ENCODE data around the gene TCEA3. TPM values are rescaled to one million over a fixed set of nuclear protein-coding genes. Genes with fewer than 3 reads are reported as not detected.

Gene TCEA3
- total RNA-seq, 2 donors from 2014 or later = 128 to 133 TPM

GRCh38 chr1:23426828-23427227 is 2.3 kb upstream of the TCEA3 start:
- peak; percentile 52 for DNase-seq
- peaks cover 4% of the 10 kb centered on the region for H3K4me1 ChIP-seq
- no peak for TF ChIP-seq CTCF (IDR thresholded peaks at IDR 0.05)
- H3K27ac ChIP-seq = no peak overlapping the region
- H3K9me3 ChIP-seq = no peaks in the 10 kb centered on the region
- intact Hi-C loops (cut with DNase I) = no loop called here
- no peak overlapping the region for H3K4me3 ChIP-seq
- H3K27me3 ChIP-seq = no peaks in the 10 kb centered on the region
- H3K36me3 ChIP-seq = no peaks in the 10 kb centered on the region
- H3K9ac ChIP-seq (ENCODE audit: low read depth in 2 of 2, low read length in 2 of 2) = peak overlapping the region in 1 of 2 donors; percentile 14

- Histone ChIP-seq H3K36me3 (no peaks in the 10 kb centered on the region), H3K27ac (no peak overlapping the region), H3K9me3 (no peaks in the 10 kb centered on the region), H3K9ac (ENCODE audit: low read depth in 2 of 2, low read length in 2 of 2) (peak overlapping the region; percentile 64 to 79), H3K4me1 (peaks cover 4% of the 10 kb centered on the region), H3K4me3 (no peak overlapping the region), H3K27me3 (no peaks in the 10 kb centered on the region)
- intact Hi-C loops (cut with DNase I) = no loop called here
- TF ChIP-seq CTCF (IDR thresholded peaks at IDR 0.05) = no peak
- DNase-seq = no peak
Observed at GRCh38 chr1:23425193-23425494, 596 bp upstream of the TCEA3 start.

- no peaks in the 10 kb centered on the region for H3K36me3 ChIP-seq
- H3K27me3 ChIP-seq = no peaks in the 10 kb centered on the region
- intact Hi-C loops (cut with DNase I) = no loop called here
- H3K27ac ChIP-seq = peak overlapping the region; percentile 92
- peaks cover 4% of the 10 kb centered on the region for H3K4me1 ChIP-seq
- peak overlapping the region; percentile 93 to 98 for H3K9ac ChIP-seq (ENCODE audit: low read depth in 2 of 2, low read length in 2 of 2)
- TF ChIP-seq CTCF (IDR thresholded peaks at IDR 0.05) = no peak
- DNase-seq = peak; percentile 90
- H3K9me3 ChIP-seq = no peaks in the 10 kb centered on the region
- H3K4me3 ChIP-seq = peak overlapping the region; percentile 84
Observed at GRCh38 chr1:23423415-23424292, 894 bp downstream of the TCEA3 start.

- no peaks in the 10 kb centered on the region for H3K36me3 ChIP-seq
- H3K4me1 ChIP-seq = peaks cover 4% of the 10 kb centered on the region
- no peaks in the 10 kb centered on the region for H3K9me3 ChIP-seq
- DNase-seq = no peak
- peak overlapping the region; percentile 92 for H3K27ac ChIP-seq
- no peak for TF ChIP-seq CTCF (IDR thresholded peaks at IDR 0.05)
- no peaks in the 10 kb centered on the region for H3K27me3 ChIP-seq
- intact Hi-C loops (cut with DNase I) = no loop called here
- H3K4me3 ChIP-seq = peak overlapping the region; percentile 84
- H3K9ac ChIP-seq (ENCODE audit: low read depth in 2 of 2, low read length in 2 of 2) = peak overlapping the region; percentile 62 to 98
Observed at GRCh38 chr1:23422941-23423340, 1.6 kb downstream of the TCEA3 start.

GRCh38 chr1:23422241-23422877 is 2.2 kb downstream of the TCEA3 start:
- Histone ChIP-seq H3K36me3 (no peaks in the 10 kb centered on the region), H3K27ac (peak overlapping the region; percentile 92), H3K9ac (ENCODE audit: low read depth in 2 of 2, low read length in 2 of 2) (peak overlapping the region; percentile 62 to 98), H3K4me1 (peaks cover 4% of the 10 kb centered on the region), H3K27me3 (no peaks in the 10 kb centered on the region), H3K9me3 (no peaks in the 10 kb centered on the region), H3K4me3 (peak overlapping the region; percentile 84)
- TF ChIP-seq CTCF (IDR thresholded peaks at IDR 0.05) = no peak
- DNase-seq = peak; percentile 96
- intact Hi-C loops (cut with DNase I) = no loop called here

All from colonic mucosa (tissue), 4 donors.